Activated CD4-positive, alpha-beta T cell treated with anti-CD3 and anti-CD28 coated beads, Interleukin-2, amount 50 U/mL, for 48 hours (primary cell): ENCODE results near the gene PCNX2.

Source experiments
- DNase-seq, 2 experiments: peaks; one replicate each; pipeline ENCODE4 v3.0.0-alpha.2; 2020

Gene PCNX2

GRCh38 chr1:233257786-233258185 is 37.7 kb downstream of the PCNX2 start:
- DNase-seq = no peak

DNA sequence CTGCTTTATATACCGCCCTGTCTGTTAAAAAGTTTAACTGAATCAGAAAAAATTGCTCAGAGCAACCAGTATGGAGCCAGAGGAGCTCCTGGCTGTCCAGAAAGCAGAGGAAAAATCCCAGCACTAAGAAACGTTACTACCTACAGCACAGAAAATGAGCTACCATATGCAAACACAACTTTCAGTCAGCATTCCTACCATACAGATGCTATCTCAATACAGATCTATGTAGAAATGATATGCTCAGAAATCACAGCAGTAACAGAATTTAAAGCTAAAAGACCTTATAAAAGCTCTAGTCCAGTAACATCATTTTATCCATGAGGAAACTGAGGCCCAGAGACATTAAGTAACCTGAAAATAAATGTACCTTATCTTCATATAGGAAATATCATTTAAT is 38.7 kb downstream of the PCNX2 start:
- DNase-seq = no peak

GRCh38 chr1:233256191-233256590 is 39.3 kb downstream of the PCNX2 start:
- no peak for DNase-seq

DNA sequence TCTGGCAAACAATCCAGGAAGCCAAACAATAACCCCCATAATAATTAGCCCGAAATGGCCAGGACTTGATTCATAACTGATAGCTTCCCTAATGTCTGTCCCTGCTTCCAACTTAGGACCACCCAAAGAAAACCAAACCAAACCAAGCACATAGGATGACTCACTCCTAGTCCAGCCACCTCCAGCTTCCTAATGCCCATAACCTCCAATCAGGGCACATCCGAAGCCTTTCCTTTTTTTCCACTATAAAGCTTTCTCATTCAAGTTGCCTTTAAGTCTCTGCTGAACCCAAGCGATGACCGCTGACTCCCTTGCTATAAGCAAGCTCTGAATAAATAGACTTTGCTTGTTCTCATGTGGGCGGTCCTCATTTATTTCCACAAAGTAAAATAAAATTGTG is 40.4 kb downstream of the PCNX2 start:
- DNase-seq = no peak

DNA sequence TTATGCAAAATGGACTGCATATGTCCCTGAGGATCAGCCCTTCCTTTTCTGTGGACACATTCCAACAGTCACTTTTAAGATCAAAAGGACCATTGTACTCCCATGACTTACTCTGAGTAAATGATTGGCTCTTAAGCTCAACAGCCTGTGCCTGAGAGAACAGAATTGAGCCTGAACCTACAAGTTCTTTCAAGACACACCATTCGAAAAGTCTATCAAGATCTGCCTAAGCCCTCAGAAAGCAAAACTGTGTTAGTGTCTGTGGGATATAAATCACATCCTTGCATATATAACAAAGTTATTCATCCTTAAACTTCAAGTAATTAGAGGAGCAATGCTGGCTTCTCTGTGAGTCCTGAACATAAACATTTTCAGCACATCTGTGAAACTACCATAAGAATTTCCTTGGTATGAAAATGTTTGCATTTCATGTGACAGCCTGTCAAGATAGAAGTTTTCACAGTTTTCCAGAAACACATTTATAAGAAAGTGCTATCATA is 41.6 kb downstream of the PCNX2 start:
- DNase-seq = no peak

GRCh38 chr1:233253231-233253831 is 42.2 kb downstream of the PCNX2 start:
- DNase-seq = no peak

GRCh38 chr1:233252441-233252840 is 43.1 kb downstream of the PCNX2 start:
- DNase-seq = no peak

DNA sequence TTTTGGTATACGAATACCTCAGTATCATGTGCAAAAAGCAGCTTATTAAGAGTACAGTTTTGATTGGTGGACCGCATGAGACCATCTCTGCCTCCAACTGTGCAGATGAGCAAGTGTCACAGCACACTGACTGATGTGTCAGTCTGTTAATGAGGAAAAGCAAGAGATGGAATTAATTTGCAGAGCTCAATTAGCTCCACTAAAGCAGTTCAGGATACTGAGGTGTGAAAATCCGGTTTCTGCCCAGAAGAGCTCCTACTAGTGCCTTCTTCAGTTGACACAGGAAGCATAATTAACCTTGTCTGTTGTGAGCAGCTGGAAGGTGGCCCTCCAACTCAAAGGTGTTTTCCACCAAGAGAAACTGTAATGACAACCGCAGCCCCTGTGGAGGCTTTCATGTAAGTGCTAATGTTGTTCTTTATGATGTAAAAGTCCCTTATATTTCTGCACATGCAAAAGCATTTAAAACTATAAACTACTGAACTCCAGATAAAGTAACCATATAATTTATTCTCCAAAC is 44.3 kb downstream of the PCNX2 start:
- no peak for DNase-seq

- no peak for DNase-seq
These were observed 47.5 kb downstream of the PCNX2 start for GRCh38 chr1:233248014-233248413.

- DNase-seq = no peak
These were observed 48.6 kb downstream of the PCNX2 start for GRCh38 chr1:233246965-233247364.

DNA sequence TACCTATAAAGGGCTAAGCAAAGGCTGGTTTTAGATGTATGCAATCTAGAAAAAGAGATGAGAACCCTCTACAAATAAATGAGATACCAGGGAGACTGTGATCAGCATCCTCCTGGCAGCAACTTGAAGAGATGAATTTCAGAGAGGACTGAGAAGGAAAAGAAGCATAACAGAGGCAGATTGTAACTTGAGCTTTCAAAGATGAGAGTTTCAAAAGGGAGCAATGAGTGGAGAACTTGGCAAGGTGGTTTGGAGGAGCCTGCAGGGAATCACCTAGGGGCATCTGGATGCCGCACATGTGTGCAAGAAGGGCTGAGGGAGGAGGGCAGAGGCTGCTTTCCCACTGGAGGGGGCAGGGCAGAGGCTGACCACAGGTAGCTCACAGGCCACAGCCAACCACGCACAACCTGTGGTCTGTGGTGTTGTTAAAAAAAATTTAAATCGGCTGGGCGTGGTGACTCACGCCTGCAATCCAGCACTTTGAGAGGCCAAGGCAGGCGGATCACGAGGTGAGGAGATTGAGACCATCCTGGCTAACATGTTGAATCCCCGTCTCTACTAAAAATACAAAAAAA is 50.2 kb downstream of the PCNX2 start:
- no peak for DNase-seq

DNA sequence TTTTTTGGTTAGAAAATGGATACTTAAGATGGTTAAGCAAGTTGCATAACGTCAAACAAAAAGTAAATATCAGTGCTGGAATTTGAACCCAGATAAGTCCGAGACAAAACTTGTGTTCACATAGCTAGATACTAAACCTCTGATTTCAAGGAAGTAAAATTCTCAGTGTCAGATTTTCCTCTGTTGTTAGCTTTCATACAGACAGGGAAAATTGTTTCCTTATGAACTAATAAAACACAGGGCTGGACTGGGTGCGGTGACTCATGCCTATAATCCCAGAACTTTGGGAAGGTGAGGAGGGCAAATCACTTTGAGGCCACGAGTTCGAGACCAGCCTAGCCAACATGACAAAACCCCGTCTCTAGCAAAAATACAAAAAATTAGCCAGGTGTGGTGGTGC is 51.3 kb downstream of the PCNX2 start:
- no peak for DNase-seq

DNA sequence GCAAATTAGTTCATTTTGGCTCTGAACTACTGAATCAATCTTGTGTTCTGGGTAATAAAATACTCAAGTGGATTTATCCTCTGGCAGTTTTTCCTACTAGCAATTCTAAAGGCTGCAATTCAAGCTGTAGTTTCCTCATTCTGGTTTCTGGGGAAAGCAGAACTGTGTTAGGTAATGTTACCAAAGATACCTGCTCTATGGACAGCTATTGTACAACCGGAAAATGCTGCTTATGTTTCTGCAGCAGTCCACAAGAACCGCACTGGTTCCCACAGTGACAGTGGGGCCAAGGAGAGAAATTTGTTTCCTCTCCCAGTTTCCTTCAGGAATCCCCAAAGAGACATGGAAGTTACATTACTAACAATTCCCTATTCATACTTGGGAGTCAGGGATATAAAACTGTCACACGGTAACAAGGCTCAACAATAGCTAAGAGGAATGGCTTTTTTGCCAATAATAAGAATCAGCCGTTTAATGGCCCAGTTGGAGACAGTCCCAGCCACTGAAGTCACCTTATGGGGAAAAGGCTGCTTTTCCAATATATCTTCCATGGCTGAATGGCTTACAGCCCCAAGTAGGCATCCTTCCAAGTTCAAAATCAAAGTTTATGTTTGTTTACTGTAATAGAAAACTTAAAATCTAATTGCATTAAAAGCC is 52.6 kb downstream of the PCNX2 start:
- no peak for DNase-seq

- no peak for DNase-seq
These were observed 53.8 kb downstream of the PCNX2 start for GRCh38 chr1:233241759-233242158.

- peak in 1 of 2 experiments; percentile 8 for DNase-seq
These were observed 54.5 kb downstream of the PCNX2 start for GRCh38 chr1:233240829-233241682.

DNA sequence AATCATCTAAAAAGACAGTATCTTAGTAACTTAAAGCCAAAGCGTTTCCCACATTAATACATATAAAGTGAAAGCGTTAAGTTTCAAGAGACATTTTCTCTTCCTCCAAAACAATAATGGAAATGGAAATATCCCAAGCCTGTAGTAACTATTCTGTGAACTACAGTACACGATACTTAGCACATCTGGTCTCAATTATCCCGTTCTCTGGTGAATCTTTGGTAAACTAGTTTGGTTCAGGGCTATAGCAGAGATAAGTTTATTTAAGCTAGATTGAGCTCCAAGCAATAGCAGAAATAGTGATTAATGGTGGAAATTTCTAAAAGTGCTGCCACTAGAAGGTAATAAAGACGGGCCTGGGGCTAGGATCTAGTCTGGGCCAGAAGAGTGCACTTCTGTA is 55.2 kb downstream of the PCNX2 start:
- DNase-seq = no peak

DNA sequence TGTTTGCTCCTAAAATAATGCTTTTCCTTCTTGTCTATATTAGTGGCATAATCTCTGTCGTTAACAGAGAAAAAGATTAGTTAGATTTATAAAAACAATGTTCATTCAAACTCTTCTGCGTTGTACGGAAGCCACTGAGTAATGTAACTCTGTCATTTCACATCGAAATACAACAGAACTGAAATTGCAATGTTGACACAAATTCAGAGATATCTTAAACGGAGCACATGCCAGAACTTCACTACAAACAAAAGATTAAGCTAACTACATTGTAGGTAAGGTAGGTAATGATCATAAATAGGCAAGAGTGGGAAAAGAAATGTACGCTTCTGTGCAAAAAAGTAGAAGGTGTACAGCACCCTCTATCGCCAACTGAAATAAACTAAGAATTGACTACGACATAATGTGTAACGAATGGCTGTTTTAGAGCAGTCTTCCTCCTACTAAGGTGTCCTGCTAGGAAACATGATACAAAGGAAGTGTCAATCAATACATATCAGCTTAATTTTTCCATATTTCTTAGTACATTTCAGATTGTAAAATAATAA is 56.6 kb downstream of the PCNX2 start:
- no peak for DNase-seq

GRCh38 chr1:233237647-233238046 is 57.9 kb downstream of the PCNX2 start:
- no peak for DNase-seq

GRCh38 chr1:233233508-233234040 is 62.0 kb downstream of the PCNX2 start:
- DNase-seq = no peak

- DNase-seq = no peak
These were observed 65.5 kb downstream of the PCNX2 start for GRCh38 chr1:233230011-233230410.

- no peak for DNase-seq
These were observed 66.2 kb downstream of the PCNX2 start for GRCh38 chr1:233229288-233229687.

- no peak for DNase-seq
These were observed 67.5 kb downstream of the PCNX2 start for GRCh38 chr1:233227930-233228465.
